Neural progenitor cell (in vitro differentiated cells): ENCODE results near the gene PTPRN2. TPM values are rescaled to one million over a fixed set of nuclear protein-coding genes. Genes with fewer than 3 reads are reported as not detected.
A peak's percentile ranks its signal among the peaks of the same experiment; 100 is the strongest.

ENCODE experiments used
- DNase-seq: peaks from one replicate; pipeline ENCODE4 v3.0.0-alpha.2; 2016; ENCODE audit warnings: low spot score
- H2AFZ ChIP-seq: fragments of 200-600 bp; sonication (generic); replicated peaks from 2 replicates; pipeline ENCODE4 v1.6.1; 2016; ENCODE audit warnings: antibody characterized with exemption
- H3F3A ChIP-seq: fragments of 200-600 bp; sonication (generic); 2 replicates; pipeline ENCODE4 v1.6.1; 2016; ENCODE audit warnings: antibody characterized with exemption, low read depth
- H3K27ac ChIP-seq: fragments of 200-600 bp; sonication (generic); 2 replicates; pipeline ENCODE4 v1.5.1; 2016; ENCODE audit warnings: mild to moderate bottlenecking
- H3K27me3 ChIP-seq: fragments of 200-600 bp; sonication (generic); 2 replicates; pipeline ENCODE4 v1.6.1; 2016; ENCODE audit warnings: mild to moderate bottlenecking, moderate library complexity
- H3K36me3 ChIP-seq: fragments of 200-600 bp; sonication (generic); 2 replicates; pipeline ENCODE4 v1.5.1; 2016
- H3K4me1 ChIP-seq: fragments of 200-600 bp; sonication (generic); 2 replicates; pipeline ENCODE4 v1.6.1; 2016; ENCODE audit warnings: mixed run types
- H3K4me2 ChIP-seq: fragments of 200-600 bp; sonication (generic); 2 replicates; pipeline ENCODE4 v1.6.1; 2016
- H3K4me3 ChIP-seq: fragments of 200-600 bp; sonication (generic); 2 replicates; pipeline ENCODE4 v1.5.1; 2016
- H3K79me2 ChIP-seq: fragments of 200-600 bp; sonication (generic); 2 replicates; pipeline ENCODE4 v1.6.1; 2016; ENCODE audit warnings: low read depth
- H3K9ac ChIP-seq: fragments of 200-600 bp; sonication (generic); 2 replicates; pipeline ENCODE4 v1.6.1; 2016
- H3K9me3 ChIP-seq: fragments of 200-600 bp; sonication (generic); 2 replicates; pipeline ENCODE4 v1.5.1; 2016; ENCODE audit warnings: low read depth
- H4K20me1 ChIP-seq: fragments of 200-600 bp; sonication (generic); 2 replicates; pipeline ENCODE4 v1.6.1; 2016; ENCODE audit warnings: low read depth
- H3K27ac Mint-ChIP-seq: 3 replicates; pipeline ENCODE4 v1.8.0; 2021; ENCODE audit warnings: mixed read lengths
- H3K27me3 Mint-ChIP-seq: 2 replicates; pipeline ENCODE4 v1.8.0; 2022; ENCODE audit warnings: low read depth, mild to moderate bottlenecking, inconsistent platforms, moderate library complexity, mixed read lengths; ENCODE audit not compliant: insufficient read depth
- H3K36me3 Mint-ChIP-seq: 3 replicates; pipeline ENCODE4 v1.8.0; 2021; ENCODE audit warnings: mixed read lengths
- H3K4me1 Mint-ChIP-seq: 3 replicates; pipeline ENCODE4 v1.8.0; 2021; ENCODE audit warnings: mixed read lengths
- H3K4me3 Mint-ChIP-seq: 3 replicates; pipeline ENCODE4 v1.8.0; 2021; ENCODE audit warnings: mild to moderate bottlenecking, moderate library complexity, mixed read lengths
- H3K9me3 Mint-ChIP-seq: 3 replicates; pipeline ENCODE4 v1.8.0; 2020; ENCODE audit warnings: mixed read lengths
- CTCF ChIP-seq: fragments of 200-600 bp; sonication (generic); IDR thresholded peaks from 2 replicates; pipeline ENCODE4 v1.5.1; 2017; ENCODE audit warnings: antibody characterized with exemption, mild to moderate bottlenecking
- EZH2 ChIP-seq: fragments of 200-600 bp; sonication (generic); IDR thresholded peaks from 2 replicates; pipeline ENCODE4 v1.6.1; 2017; ENCODE audit warnings: antibody characterized with exemption, mild to moderate bottlenecking, moderate library complexity
- EZH2phosphoT487 ChIP-seq: fragments of 200-600 bp; sonication (generic); IDR thresholded peaks from 2 replicates; pipeline ENCODE4 v1.6.1; 2017; ENCODE audit warnings: antibody characterized with exemption
- total RNA-seq: library from RNA; depleted of rRNA; stranded (reverse); fragments of >200 nt; gene quantifications from 2 replicates; pipeline ENCODE4 v1.2.3, GENCODE V29; 2015; ENCODE audit warnings: low replicate concordance

Gene PTPRN2
- total RNA-seq, 1 donor from 2014 or later = 3.0 TPM

GRCh38 chr7:157670490-157671357 is 916.9 kb downstream of the PTPRN2 start:
- peak overlapping the region; percentile 69 for H3K4me3 Mint-ChIP-seq

GRCh38 chr7:157669768-157670351 is 917.8 kb downstream of the PTPRN2 start:
- H3K9me3 Mint-ChIP-seq = no peaks in the 10 kb centered on the region
- H3K4me2 ChIP-seq = peak overlapping the region; percentile 51
- H3K4me1 Mint-ChIP-seq = peaks cover 71% of the 10 kb centered on the region
- H3K9me3 ChIP-seq = no peaks in the 10 kb centered on the region
- TF ChIP-seq EZH2 (no peak), CTCF (no peak), EZH2phosphoT487 (no peak)
- no peak overlapping the region for H3K4me3 ChIP-seq
- peaks cover 36% of the 10 kb centered on the region for H3K36me3 Mint-ChIP-seq
- H3K27ac ChIP-seq = no peak overlapping the region
- H3K27ac Mint-ChIP-seq = peak overlapping the region; percentile 90
- peaks cover 39% of the 10 kb centered on the region for H3K27me3 ChIP-seq
- H3K27me3 Mint-ChIP-seq = peaks cover 6% of the 10 kb centered on the region
- no peak overlapping the region for H3K4me3 Mint-ChIP-seq
- H3K36me3 ChIP-seq = no peaks in the 10 kb centered on the region
- peak; percentile 52 for DNase-seq
- peaks cover 9% of the 10 kb centered on the region for H4K20me1 ChIP-seq
- no peaks in the 10 kb centered on the region for H3K79me2 ChIP-seq
- peaks cover 14% of the 10 kb centered on the region for H3F3A ChIP-seq
- peaks cover 33% of the 10 kb centered on the region for H3K4me1 ChIP-seq
- H2AFZ ChIP-seq = no peak overlapping the region
- H3K9ac ChIP-seq = no peak overlapping the region

More at GRCh38 chr7:157670490-157671357, 916.9 kb downstream of the PTPRN2 start:
- DNase-seq = no peak
- H3K36me3 ChIP-seq = no peaks in the 10 kb centered on the region
- H4K20me1 ChIP-seq = peaks cover 9% of the 10 kb centered on the region
- peaks cover 14% of the 10 kb centered on the region for H3F3A ChIP-seq
- peaks cover 48% of the 10 kb centered on the region for H3K27me3 ChIP-seq
- no peak overlapping the region for H2AFZ ChIP-seq
- H3K4me1 ChIP-seq = peaks cover 39% of the 10 kb centered on the region
- Mint-ChIP-seq H3K9me3 (no peaks in the 10 kb centered on the region), H3K4me1 (peaks cover 76% of the 10 kb centered on the region), H3K27me3 (peaks cover 6% of the 10 kb centered on the region), H3K36me3 (peaks cover 31% of the 10 kb centered on the region), H3K27ac (peak overlapping the region; percentile 90)
- no peaks in the 10 kb centered on the region for H3K9me3 ChIP-seq
- H3K27ac ChIP-seq = no peak overlapping the region
- no peak overlapping the region for H3K9ac ChIP-seq
- peak overlapping the region; percentile 59 for H3K4me2 ChIP-seq
- H3K79me2 ChIP-seq = no peaks in the 10 kb centered on the region
- TF ChIP-seq EZH2 (no peak), CTCF (no peak), EZH2phosphoT487 (no peak)
- no peak overlapping the region for H3K4me3 ChIP-seq

GRCh38 chr7:157668884-157669767 is 918.5 kb downstream of the PTPRN2 start:
- H3K4me1 Mint-ChIP-seq = peaks cover 68% of the 10 kb centered on the region
- H3K4me3 Mint-ChIP-seq = peak overlapping the region; percentile 43
- peaks cover 14% of the 10 kb centered on the region for H3F3A ChIP-seq
- peaks cover 6% of the 10 kb centered on the region for H3K27me3 Mint-ChIP-seq
- peaks cover 37% of the 10 kb centered on the region for H3K36me3 Mint-ChIP-seq
- H3K27ac ChIP-seq = no peak overlapping the region
- H4K20me1 ChIP-seq = peaks cover 12% of the 10 kb centered on the region
- H3K27me3 ChIP-seq = peaks cover 32% of the 10 kb centered on the region
- H3K79me2 ChIP-seq = no peaks in the 10 kb centered on the region
- H3K9me3 Mint-ChIP-seq = no peaks in the 10 kb centered on the region
- TF ChIP-seq EZH2phosphoT487 (no peak), CTCF (no peak), EZH2 (no peak)
- H3K4me3 ChIP-seq = no peak overlapping the region
- H3K9ac ChIP-seq = no peak overlapping the region
- no peaks in the 10 kb centered on the region for H3K9me3 ChIP-seq
- peaks cover 33% of the 10 kb centered on the region for H3K4me1 ChIP-seq
- H3K36me3 ChIP-seq = no peaks in the 10 kb centered on the region
- H3K27ac Mint-ChIP-seq = peak overlapping the region; percentile 74
- H3K4me2 ChIP-seq = peak overlapping the region; percentile 51
- no peak for DNase-seq
- H2AFZ ChIP-seq = no peak overlapping the region
